Left kidney (tissue), 2 donors: Measurements from ENCODE around the gene PPP2R5E. TPM values are rescaled to one million over a fixed set of nuclear protein-coding genes. Genes with fewer than 3 reads are reported as not detected.
"Not testable (repeated sequence)": the region's sequence is repeated elsewhere in the genome, so short reads cannot be mapped to it uniquely, and the experiment has no call there.

ENCODE experiments used
- DNase-seq: peaks from one replicate; pipeline ENCODE4 v3.0.0-alpha.2; 2013
- polyA plus RNA-seq: library from polyadenylated mRNA; unstranded; fragments of 120-200 nt; gene quantifications from one replicate; pipeline ENCODE4 v1.2.1, GENCODE V29; 2013; ENCODE audit not compliant: insufficient read length

The PPP2R5E gene
- polyA plus RNA-seq, 1 donor = 42.6 TPM

DNA sequence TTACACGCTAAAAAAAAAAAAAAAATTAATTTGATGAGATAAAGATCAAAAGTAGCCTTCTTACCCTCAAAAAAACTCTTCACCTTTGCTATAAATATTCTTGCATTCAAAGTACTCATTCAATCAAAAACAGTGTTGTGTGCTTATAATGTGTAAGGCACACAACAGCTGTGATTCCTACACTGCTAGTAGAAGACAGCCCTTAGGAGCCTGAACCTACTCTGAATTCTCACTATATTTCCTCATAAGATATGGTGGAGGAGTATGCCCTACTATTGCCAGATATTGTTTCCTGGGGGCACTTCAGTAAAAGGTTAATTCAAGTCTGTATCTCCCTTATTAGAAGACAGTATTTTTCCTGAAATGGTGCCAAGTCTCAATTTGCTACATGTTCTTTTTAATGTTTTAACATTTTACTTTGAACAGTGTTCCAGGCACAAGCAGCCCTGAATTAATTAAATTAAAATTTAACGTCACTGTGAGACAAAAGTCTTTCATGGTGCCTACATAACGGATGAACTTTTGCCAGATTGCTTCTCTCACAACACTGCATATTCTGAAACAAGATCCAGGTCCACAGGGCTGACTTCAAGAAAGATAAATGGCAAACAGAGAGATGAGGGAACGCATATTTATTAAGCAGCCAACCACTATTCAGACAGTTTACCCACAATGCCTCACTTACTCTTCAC, 19.3 kb downstream of the PPP2R5E start:
- no peak for DNase-seq

DNA sequence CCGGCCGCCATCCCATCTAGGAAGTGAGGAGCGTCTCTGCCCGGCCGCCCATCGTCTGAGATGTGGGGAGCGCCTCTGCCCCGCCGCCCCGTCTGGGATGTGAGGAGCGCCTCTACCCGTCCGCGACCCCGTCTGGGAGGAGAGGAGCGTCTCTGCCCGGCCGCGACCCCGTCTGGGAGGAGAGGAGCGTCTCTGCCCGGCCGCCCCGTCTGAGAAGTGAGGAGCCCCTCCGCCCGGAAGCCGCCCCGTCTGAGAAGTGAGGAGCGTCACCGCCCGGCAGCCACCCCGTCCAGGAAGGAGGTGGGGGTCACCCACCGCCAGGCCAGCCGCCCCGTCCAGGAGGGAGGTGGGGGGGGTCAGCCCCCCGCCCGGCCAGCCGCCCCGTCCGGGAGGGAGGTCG, 20.7 kb downstream of the PPP2R5E start:
- not testable (repeated sequence) for DNase-seq

DNA sequence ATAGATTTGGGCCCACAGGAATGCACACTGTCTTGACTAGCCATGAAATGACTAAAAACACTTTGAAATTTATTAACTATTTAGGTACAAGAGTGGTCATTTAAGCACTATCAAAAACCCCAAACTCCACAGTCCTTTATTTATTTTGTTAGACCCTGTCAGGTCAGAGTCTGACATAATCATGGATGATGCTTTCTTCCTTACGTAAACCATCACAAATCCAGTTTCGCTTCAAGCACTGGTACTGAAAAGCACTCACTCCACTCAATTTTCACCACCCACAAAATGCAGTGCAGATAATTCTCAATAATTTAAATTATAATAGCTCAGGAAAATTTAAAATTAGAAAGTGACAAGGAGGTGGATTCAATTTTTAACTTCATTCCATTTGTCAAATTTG, 25.8 kb downstream of the PPP2R5E start:
- no peak for DNase-seq

DNA sequence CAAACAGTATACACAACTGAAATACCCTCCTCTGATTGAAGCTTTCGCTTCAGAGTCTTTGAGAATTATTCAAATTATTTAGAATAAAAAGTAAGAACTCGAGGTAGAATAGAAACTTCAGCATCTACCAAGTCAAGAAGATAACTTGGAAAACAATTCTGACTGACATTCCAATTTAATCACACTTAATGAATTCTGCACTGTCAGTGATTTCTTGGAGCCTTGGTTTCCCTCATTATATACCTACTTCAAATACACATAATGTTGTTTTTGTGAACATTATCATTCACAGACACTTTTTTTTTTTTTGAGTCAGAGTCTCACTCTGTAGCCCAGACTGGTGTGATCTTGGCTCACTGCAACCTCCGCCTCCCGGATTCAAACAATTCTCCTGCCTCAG, 27.9 kb downstream of the PPP2R5E start:
- no peak for DNase-seq

GRCh38 chr14:63513756-63514155, 29.4 kb downstream of the PPP2R5E start:
- no peak for DNase-seq

GRCh38 chr14:63512861-63513260, 30.3 kb downstream of the PPP2R5E start:
- DNase-seq = no peak

- no peak for DNase-seq
Measured at GRCh38 chr14:63510538-63510937, 32.6 kb downstream of the PPP2R5E start.

GRCh38 chr14:63508033-63508432, 35.1 kb downstream of the PPP2R5E start:
- DNase-seq = no peak

- no peak for DNase-seq
Measured at GRCh38 chr14:63504648-63505047, 38.5 kb downstream of the PPP2R5E start.

DNA sequence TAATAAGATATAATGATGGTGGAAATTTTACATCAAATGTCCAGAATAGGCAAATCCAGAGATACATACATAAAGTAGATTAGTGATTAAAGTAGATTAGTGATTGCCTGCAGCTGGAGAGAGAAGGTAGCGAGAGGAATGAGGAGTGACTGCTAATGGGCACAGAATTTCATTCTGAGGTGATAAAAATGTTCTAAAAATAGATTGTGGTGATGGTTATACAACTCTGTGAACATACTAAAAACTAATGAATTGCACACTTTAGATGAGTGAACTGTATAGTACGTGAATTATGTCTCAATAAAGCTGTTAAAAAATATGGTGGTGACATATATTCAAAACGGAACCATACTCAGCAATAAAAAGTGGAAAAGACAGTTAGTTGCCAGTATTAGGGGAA, 41.7 kb downstream of the PPP2R5E start:
- no peak for DNase-seq

DNA sequence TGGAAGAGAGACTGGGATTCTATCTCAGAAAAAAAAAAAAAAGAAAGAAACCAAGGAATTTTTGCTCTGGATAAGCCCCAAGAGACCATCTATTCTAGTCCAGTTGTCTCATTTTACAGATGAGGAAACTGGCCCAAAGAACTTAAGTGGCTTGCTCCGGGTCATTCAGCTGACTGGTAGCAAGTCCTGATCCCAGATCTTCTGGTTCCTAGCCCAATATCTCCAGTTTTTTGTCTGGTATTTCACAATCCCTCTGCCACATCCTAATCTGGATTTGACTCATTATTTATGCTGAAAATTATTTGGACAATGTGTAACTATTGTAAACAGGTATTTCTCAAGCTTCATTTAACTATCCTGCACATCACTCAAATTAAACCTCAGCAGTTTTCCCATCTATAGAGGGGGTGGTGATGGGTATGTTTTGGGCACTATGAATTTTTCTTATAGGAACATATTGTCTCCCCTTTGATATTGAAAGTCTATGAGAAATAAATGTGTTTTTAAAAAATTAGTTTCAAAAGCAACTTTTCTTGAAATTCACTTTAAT, 43.4 kb downstream of the PPP2R5E start:
- DNase-seq = no peak

GRCh38 chr14:63496837-63497400, 46.3 kb downstream of the PPP2R5E start:
- DNase-seq = no peak

GRCh38 chr14:63493246-63493645, 49.9 kb downstream of the PPP2R5E start:
- no peak for DNase-seq

DNA sequence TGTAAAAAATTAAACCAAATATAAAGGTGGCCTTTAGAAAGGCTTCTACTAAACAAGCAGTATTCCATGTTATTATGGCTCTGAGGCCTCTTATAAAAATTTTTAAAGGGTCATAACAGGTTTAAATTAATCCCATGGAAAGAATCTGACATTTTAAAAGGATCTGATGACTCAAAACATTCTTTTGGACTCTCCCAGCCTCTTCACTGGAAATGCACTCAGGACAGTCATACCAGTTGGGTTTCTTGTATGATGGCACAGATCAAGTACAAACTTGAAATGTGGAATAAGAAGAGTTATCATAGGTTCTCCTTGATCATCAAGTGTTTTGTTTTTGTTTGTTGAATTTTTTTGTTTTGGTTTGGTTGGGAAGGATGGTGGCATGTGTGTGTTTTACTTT, 50.8 kb downstream of the PPP2R5E start:
- no peak for DNase-seq

DNA sequence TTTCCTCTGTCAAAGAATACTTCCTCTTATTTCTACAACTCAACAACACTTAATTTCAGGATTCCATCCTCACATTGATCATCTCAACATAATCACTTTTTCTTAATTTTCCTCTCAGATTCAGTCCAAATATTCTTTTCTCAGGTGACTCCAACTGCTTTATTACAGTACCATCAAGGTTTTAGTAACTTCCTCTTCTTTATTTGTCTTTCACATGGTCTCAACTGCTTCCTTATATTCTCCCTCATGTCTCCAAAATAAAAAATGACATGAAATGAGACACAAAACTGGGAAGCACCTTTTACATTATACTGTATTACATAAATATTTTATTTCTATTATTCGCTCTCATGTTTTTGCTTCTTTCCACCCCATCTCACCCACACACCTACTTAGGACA, 55.5 kb downstream of the PPP2R5E start:
- no peak for DNase-seq

DNA sequence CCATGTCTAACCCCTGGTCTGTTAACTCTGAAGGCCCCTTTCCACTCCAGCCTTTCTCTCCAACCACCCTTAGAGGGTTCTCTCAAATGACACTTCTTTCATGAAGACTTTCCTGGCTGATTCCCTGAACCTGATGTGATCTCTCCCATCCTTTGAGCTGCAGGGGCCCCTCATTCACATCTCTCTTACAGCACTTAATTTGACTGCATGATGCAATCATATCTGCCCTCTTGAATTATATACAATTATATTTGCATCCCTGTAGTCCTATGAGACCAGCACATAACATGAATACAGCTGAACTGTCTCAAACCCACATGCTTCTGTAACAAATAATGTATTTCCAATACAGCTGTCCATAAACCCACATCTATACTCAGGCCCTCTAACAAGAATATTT, 56.4 kb downstream of the PPP2R5E start:
- DNase-seq = no peak

GRCh38 chr14:63483315-63483714, 59.9 kb downstream of the PPP2R5E start:
- DNase-seq = no peak

DNA sequence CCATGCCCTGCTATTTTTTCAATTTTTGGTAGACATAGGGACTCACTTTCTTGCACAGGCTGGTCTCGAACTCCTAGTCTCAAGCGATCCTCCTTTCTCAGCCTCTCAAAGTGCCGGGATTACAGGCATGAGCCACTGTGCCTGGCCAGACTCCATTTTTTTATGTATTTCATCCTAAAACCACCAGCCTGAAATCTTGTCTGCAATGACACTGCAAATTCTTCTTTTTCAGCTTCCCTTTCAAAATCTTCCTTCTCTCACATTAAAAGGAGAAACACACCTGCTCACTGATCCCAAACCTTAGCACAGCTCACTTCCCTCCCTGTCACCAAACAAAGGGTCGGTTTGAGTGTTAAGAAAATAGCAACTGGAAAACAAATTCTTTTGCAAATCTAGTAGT, 62.6 kb downstream of the PPP2R5E start:
- DNase-seq = no peak

GRCh38 chr14:63478437-63478852, 64.7 kb downstream of the PPP2R5E start:
- no peak for DNase-seq

- DNase-seq = no peak
Measured at GRCh38 chr14:63478010-63478409, 65.2 kb downstream of the PPP2R5E start.

GRCh38 chr14:63477556-63477955, 65.6 kb downstream of the PPP2R5E start:
- no peak for DNase-seq

- DNase-seq = no peak
Measured at GRCh38 chr14:63475761-63476160, 67.4 kb downstream of the PPP2R5E start.

DNA sequence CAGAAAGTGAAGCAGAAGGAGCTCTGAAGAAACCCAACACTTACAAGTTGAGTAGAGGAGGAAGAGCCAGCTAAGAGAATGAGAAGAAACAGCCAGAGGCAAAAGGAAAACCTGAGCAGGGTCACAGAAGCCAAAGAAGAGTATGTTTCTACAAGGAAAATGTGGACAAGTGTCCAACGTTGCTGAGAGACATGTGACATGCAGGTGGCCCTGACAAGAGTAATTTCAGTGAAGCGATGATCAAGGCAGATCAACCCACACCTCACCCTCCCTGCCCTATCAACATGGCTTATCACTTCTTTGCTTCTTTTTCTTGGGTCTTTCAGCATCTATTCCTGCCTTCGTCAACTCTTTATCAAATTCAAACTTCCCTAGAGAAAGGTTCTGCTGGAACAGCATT, 68.3 kb downstream of the PPP2R5E start:
- no peak for DNase-seq

- no peak for DNase-seq
Measured at GRCh38 chr14:63474111-63474510, 69.1 kb downstream of the PPP2R5E start.
